ENCODE data around the gene ABCA13.
"Not testable (repeated sequence)": the region's sequence is repeated elsewhere in the genome, so short reads cannot be mapped to it uniquely, and the experiment has no call there.

Gene ABCA13

GRCh38 chr7:48183965-48184364 lies 12.7 kb downstream of the ABCA13 start:
- no peaks in the 10 kb centered on the region for H4K20me1 ChIP-seq
- no peak overlapping the region for H3K4me3 ChIP-seq
- no peaks in the 10 kb centered on the region for H3K36me3 ChIP-seq
- H3K9me3 ChIP-seq (replicated peaks in 1 of 11), result peaks cover 0 to 18% (median 0%) of the 10 kb centered on the region in 11 experiments; a peak in 5 of 22 replicates
- no peak overlapping the region for H3K27ac ChIP-seq
- no peaks in the 10 kb centered on the region for H3K27me3 ChIP-seq
- TF ChIP-seq Cebpa-rat (IDR thresholded peaks at IDR 0.05), result no peak
- no peak overlapping the region for H3K4me2 ChIP-seq
- peaks cover 0 to 18% (median 9%) of the 10 kb centered on the region in 10 experiments; a peak in 13 of 20 replicates for H3K4me1 ChIP-seq
- H3K9ac ChIP-seq, result no peak overlapping the region

- Histone ChIP-seq H3K36me3 (no peaks in the 10 kb centered on the region), H4K20me1 (no peaks in the 10 kb centered on the region), H3K4me3 (no peak overlapping the region), H3K9me3 (replicated peaks in 1 of 11) (peaks cover 0 to 18% (median 0%) of the 10 kb centered on the region in 11 experiments; a peak in 5 of 22 replicates), H3K4me1 (0 out of 20 replicates have a peak, but pooled peaks cover 0 to under 1% (median 0%) of the 10 kb centered on the region in 10 experiments), H3K27me3 (no peaks in the 10 kb centered on the region), H3K4me2 (no peak overlapping the region), H3K9ac (no peak overlapping the region), H3K27ac (no peak overlapping the region)
- TF ChIP-seq Cebpa-rat (IDR thresholded peaks at IDR 0.05), result no peak
Measured at GRCh38 chr7:48188776-48189520, 17.7 kb downstream of the ABCA13 start.

- TF ChIP-seq Cebpa-rat (IDR thresholded peaks at IDR 0.05), result no peak
- no peaks in the 10 kb centered on the region for H3K27me3 ChIP-seq
- no peak overlapping the region for H3K4me2 ChIP-seq
- no peaks in the 10 kb centered on the region for H4K20me1 ChIP-seq
- no peak overlapping the region for H3K9ac ChIP-seq
- peaks cover 0 to 9% (median 0%) of the 10 kb centered on the region in 11 experiments; a peak in 5 of 22 replicates for H3K9me3 ChIP-seq (replicated peaks in 1 of 11)
- H3K36me3 ChIP-seq, result no peaks in the 10 kb centered on the region
- H3K27ac ChIP-seq, result no peak overlapping the region
- H3K4me1 ChIP-seq, result no peaks in the 10 kb centered on the region
- H3K4me3 ChIP-seq, result no peak overlapping the region
Measured at GRCh38 chr7:48192996-48193395, 21.7 kb downstream of the ABCA13 start.

GRCh38 chr7:48193421-48193820 lies 22.2 kb downstream of the ABCA13 start:
- no peak overlapping the region for H3K4me3 ChIP-seq
- H3K9ac ChIP-seq, result no peak overlapping the region
- no peaks in the 10 kb centered on the region for H4K20me1 ChIP-seq
- H3K4me1 ChIP-seq, result no peaks in the 10 kb centered on the region
- no peak overlapping the region for H3K4me2 ChIP-seq
- no peaks in the 10 kb centered on the region for H3K36me3 ChIP-seq
- no peaks in the 10 kb centered on the region for H3K27me3 ChIP-seq
- TF ChIP-seq Cebpa-rat (IDR thresholded peaks at IDR 0.05), result no peak
- H3K27ac ChIP-seq, result no peak overlapping the region
- peaks cover 0 to 5% (median 0%) of the 10 kb centered on the region in 11 experiments; a peak in 2 of 22 replicates for H3K9me3 ChIP-seq (replicated peaks in 1 of 11)

- H3K27ac ChIP-seq, H3K9ac ChIP-seq, H3K27me3 ChIP-seq: not testable (repeated sequence)
Measured at GRCh38 chr7:48200946-48201589, 29.8 kb downstream of the ABCA13 start.

GRCh38 chr7:48202916-48203315 lies 31.7 kb downstream of the ABCA13 start:
- H3K36me3 ChIP-seq, H3K4me1 ChIP-seq, H4K20me1 ChIP-seq, H3K27me3 ChIP-seq, H3K4me2 ChIP-seq, H3K4me3 ChIP-seq, H3K9ac ChIP-seq, H3K27ac ChIP-seq: not testable (repeated sequence)
- peaks cover 0 to 27% (median 15%) of the 10 kb centered on the region in 11 experiments; a peak in 17 of 22 replicates for H3K9me3 ChIP-seq (replicated peaks in 1 of 11)

More at GRCh38 chr7:48200946-48201589, 29.8 kb downstream of the ABCA13 start:
- not testable (repeated sequence) for H3K4me2 ChIP-seq, H3K4me1 ChIP-seq, H3K36me3 ChIP-seq, H4K20me1 ChIP-seq, H3K4me3 ChIP-seq
- H3K9me3 ChIP-seq (replicated peaks in 1 of 11), result peaks cover 0 to 27% (median 15%) of the 10 kb centered on the region in 11 experiments; a peak in 17 of 22 replicates

- Histone ChIP-seq H4K20me1 (no peaks in the 10 kb centered on the region), H3K36me3 (0 out of 22 replicates have a peak, but pooled peaks cover 0 to 6% (median 0%) of the 10 kb centered on the region in 11 experiments), H3K27ac (no peak overlapping the region), H3K4me2 (no peak overlapping the region), H3K9me3 (replicated peaks in 1 of 11) (peaks cover 16 to 36% (median 28%) of the 10 kb centered on the region in 11 experiments), H3K4me1 (no peaks in the 10 kb centered on the region; a peak in 1 of 20 replicates), H3K4me3 (no peak overlapping the region), H3K9ac (no peak overlapping the region), H3K27me3 (no peaks in the 10 kb centered on the region)
- TF ChIP-seq Cebpa-rat (IDR thresholded peaks at IDR 0.05), result no peak
Measured at GRCh38 chr7:48207155-48207675, 36.0 kb downstream of the ABCA13 start.

GRCh38 chr7:48209004-48209600 lies 37.8 kb downstream of the ABCA13 start:
- H3K4me2 ChIP-seq, result no peak overlapping the region

GRCh38 chr7:48213226-48213625 lies 42.0 kb downstream of the ABCA13 start:
- Histone ChIP-seq H3K4me2 (no peak overlapping the region), H3K36me3 (0 out of 22 replicates have a peak, but pooled peaks cover 0 to 6% (median 0%) of the 10 kb centered on the region in 11 experiments), H3K9ac (no peak overlapping the region), H3K4me3 (no peak overlapping the region), H3K9me3 (replicated peaks in 1 of 11) (peaks cover 8 to 23% (median 16%) of the 10 kb centered on the region in 11 experiments; a peak in 20 of 22 replicates), H3K27me3 (no peaks in the 10 kb centered on the region), H3K27ac (no peak overlapping the region), H4K20me1 (no peaks in the 10 kb centered on the region), H3K4me1 (no peaks in the 10 kb centered on the region)
- TF ChIP-seq Cebpa-rat (IDR thresholded peaks at IDR 0.05), result no peak

More at GRCh38 chr7:48209004-48209600, 37.8 kb downstream of the ABCA13 start:
- no peaks in the 10 kb centered on the region for H3K27me3 ChIP-seq
- no peaks in the 10 kb centered on the region; a peak in 1 of 20 replicates for H3K4me1 ChIP-seq
- TF ChIP-seq Cebpa-rat (IDR thresholded peaks at IDR 0.05), result no peak
- H3K9me3 ChIP-seq (replicated peaks in 1 of 11), result peaks cover 8 to 23% (median 17%) of the 10 kb centered on the region in 11 experiments; a peak in 20 of 22 replicates
- H3K27ac ChIP-seq, result no peak overlapping the region
- no peaks in the 10 kb centered on the region for H4K20me1 ChIP-seq
- H3K4me3 ChIP-seq, result no peak overlapping the region
- 0 out of 22 replicates have a peak, but pooled peaks cover 0 to 6% (median 0%) of the 10 kb centered on the region in 11 experiments for H3K36me3 ChIP-seq
- no peak overlapping the region for H3K9ac ChIP-seq

All from BLaER1 treated with 17β-estradiol and CSF1 and Interleukin-3, amounts not matched to agents 10 nM and 100 nM (cell line).